ENCODE measurements around the gene AQP9. TPM values are rescaled to one million over a fixed set of nuclear protein-coding genes. Genes with fewer than 3 reads are reported as not detected.

AQP9 gene
- total RNA-seq, 1 experiment from 2014 or later: not detected

- POLR2A ChIA-PET (ENCODE audit: low non-redundant PET): no interaction called here
Observed at GRCh38 chr15:58103482-58103881, 34.7 kb upstream of the AQP9 start.

GRCh38 chr15:58108117-58108516 lies 30.1 kb upstream of the AQP9 start:
- no peak for TF ChIP-seq CTCF (conservative IDR thresholded peaks at IDR 0.05; ENCODE audit: low read depth, low read length)
- TF ChIP-seq EZH2 (IDR thresholded peaks at IDR 0.05; ENCODE audit: borderline replicate concordance, low read depth, low read length, poor library complexity, severe bottlenecking): no peak
- intact Hi-C loops (cut with micrococcal nuclease; ENCODE audit: unreplicated experiment): no loop called here

More at GRCh38 chr15:58103482-58103881, 34.7 kb upstream of the AQP9 start:
- TF ChIP-seq EZH2 (IDR thresholded peaks at IDR 0.05; ENCODE audit: borderline replicate concordance, low read depth, low read length, poor library complexity, severe bottlenecking) (no peak), CTCF (conservative IDR thresholded peaks at IDR 0.05; ENCODE audit: low read depth, low read length) (no peak)
- BruUV-seq (replicated peaks): no TSS peak
- Histone ChIP-seq H3K9me3 (ENCODE audit: low read depth, low read length, poor library complexity, severe bottlenecking) (no peaks in the 10 kb centered on the region), H3K27ac (ENCODE audit: low read depth, low read length, poor library complexity, severe bottlenecking) (no peak overlapping the region), H3K27me3 (replicated peaks; ENCODE audit: insufficient read depth, low read depth, low read length, poor library complexity) (peaks cover 42% of the 10 kb centered on the region), H3K4me3 (ENCODE audit: low read depth, low read length, poor library complexity, severe bottlenecking) (no peak overlapping the region), H3K4me1 (ENCODE audit: insufficient read depth, low read length, poor library complexity, severe bottlenecking) (no peaks in the 10 kb centered on the region), H3K36me3 (ENCODE audit: insufficient read depth, low read length, poor library complexity, severe bottlenecking) (no peaks in the 10 kb centered on the region)
- CTCF ChIA-PET: no interaction called here
- intact Hi-C loops (cut with micrococcal nuclease; ENCODE audit: unreplicated experiment): no loop called here
- DNase-seq (ENCODE audit: low spot score): peak; percentile 12

GRCh38 chr15:58109419-58109818 lies 28.8 kb upstream of the AQP9 start:
- no peak for DNase-seq (ENCODE audit: low spot score)
- ChIA-PET CTCF (no interaction called here), POLR2A (ENCODE audit: low non-redundant PET) (no interaction called here)
- H3K9me3 ChIP-seq (ENCODE audit: low read depth, low read length, poor library complexity, severe bottlenecking): no peaks in the 10 kb centered on the region
- H3K4me1 ChIP-seq (ENCODE audit: insufficient read depth, low read length, poor library complexity, severe bottlenecking): no peaks in the 10 kb centered on the region
- no peak overlapping the region for H3K4me3 ChIP-seq (ENCODE audit: low read depth, low read length, poor library complexity, severe bottlenecking)
- H3K36me3 ChIP-seq (ENCODE audit: insufficient read depth, low read length, poor library complexity, severe bottlenecking): no peaks in the 10 kb centered on the region
- BruUV-seq (replicated peaks): no TSS peak
- no peak for TF ChIP-seq CTCF (conservative IDR thresholded peaks at IDR 0.05; ENCODE audit: low read depth, low read length)
- TF ChIP-seq EZH2 (IDR thresholded peaks at IDR 0.05; ENCODE audit: borderline replicate concordance, low read depth, low read length, poor library complexity, severe bottlenecking): no peak
- peaks cover 17% of the 10 kb centered on the region for H3K27me3 ChIP-seq (replicated peaks; ENCODE audit: insufficient read depth, low read depth, low read length, poor library complexity)
- H3K27ac ChIP-seq (ENCODE audit: low read depth, low read length, poor library complexity, severe bottlenecking): no peak overlapping the region
- intact Hi-C loops (cut with micrococcal nuclease; ENCODE audit: unreplicated experiment): no loop called here

More at GRCh38 chr15:58108117-58108516, 30.1 kb upstream of the AQP9 start:
- no peaks in the 10 kb centered on the region for H3K4me1 ChIP-seq (ENCODE audit: insufficient read depth, low read length, poor library complexity, severe bottlenecking)
- peaks cover 17% of the 10 kb centered on the region for H3K27me3 ChIP-seq (replicated peaks; ENCODE audit: insufficient read depth, low read depth, low read length, poor library complexity)
- ChIA-PET POLR2A (ENCODE audit: low non-redundant PET) (no interaction called here), CTCF (no interaction called here)
- H3K4me3 ChIP-seq (ENCODE audit: low read depth, low read length, poor library complexity, severe bottlenecking): no peak overlapping the region
- no peaks in the 10 kb centered on the region for H3K9me3 ChIP-seq (ENCODE audit: low read depth, low read length, poor library complexity, severe bottlenecking)
- no peaks in the 10 kb centered on the region for H3K36me3 ChIP-seq (ENCODE audit: insufficient read depth, low read length, poor library complexity, severe bottlenecking)
- BruUV-seq (replicated peaks): no TSS peak
- H3K27ac ChIP-seq (ENCODE audit: low read depth, low read length, poor library complexity, severe bottlenecking): no peak overlapping the region
- DNase-seq (ENCODE audit: low spot score): no peak
